SK-N-SH (cell line): ENCODE results near the gene DIS3L. TPM values are rescaled to one million over a fixed set of nuclear protein-coding genes. Genes with fewer than 3 reads are reported as not detected.

Source experiments
- CTCF ChIA-PET: fragments of 300-600, 350-600 bp; formaldehyde crosslinking; extraction: SDS; loops from one replicate; lab custom pipeline; 2021; lab: Yijun Ruan, JAX
- POLR2A ChIA-PET: fragments of 350-600 bp; sonication (Branson Sonifier 250); formaldehyde crosslinking; extraction: SDS; loops from one replicate; lab custom pipeline; 2020; ENCODE audit warnings: antibody characterized with exemption, inconsistent platforms; lab: Yijun Ruan, JAX
- DNase-seq: peaks from one replicate; pipeline ENCODE4 v3.0.0; 2012
- H2AFZ ChIP-seq: fragments of 200-600 bp; sonication (generic); 2 replicates; pipeline ENCODE4 v1.8.1; 2016; ENCODE audit warnings: antibody characterized with exemption, mild to moderate bottlenecking, low read depth
- H3F3A ChIP-seq: fragments of 200-600 bp; sonication (generic); replicated peaks from 2 replicates; pipeline ENCODE3; 2016; ENCODE audit warnings: antibody characterized with exemption, mild to moderate bottlenecking; ENCODE audit not compliant: insufficient read depth
- H3K27ac ChIP-seq, 2 experiments: fragments of 200-500 bp in 1 of 2; fragments of 200-600 bp in 1 of 2; sonication (Bioruptor generic) in 1 of 2; sonication (generic), shearing (Covaris generic) in 1 of 2; 2 replicates each; pipeline versions ENCODE4 v1.5.1 to v1.6.1; 2014 to 2016; ENCODE audit warnings: low read depth in 2 of 2, inconsistent platforms in 1 of 2, low read length in 1 of 2, mild to moderate bottlenecking in 1 of 2, mixed read lengths in 1 of 2
- H3K27me3 ChIP-seq: fragments of 200-600 bp; sonication (generic), shearing (Covaris generic); 2 replicates; pipeline ENCODE4 v1.6.1; 2016; ENCODE audit warnings: mixed run types; ENCODE audit not compliant: insufficient read depth
- H3K36me3 ChIP-seq, 2 experiments: fragments of 200-500 bp in 1 of 2; fragments of 200-600 bp in 1 of 2; sonication (Bioruptor generic) in 1 of 2; sonication (generic) in 1 of 2; replicated peaks in 1 of 2; 2 replicates each; pipeline versions ENCODE3 to v1.5.1; 2014 to 2016; ENCODE audit warnings: low read length in 1 of 2, mild to moderate bottlenecking in 1 of 2; ENCODE audit not compliant: insufficient read depth in 2 of 2, control insufficient read depth in 1 of 2
- H3K4me1 ChIP-seq, 2 experiments: fragments of 200-500 bp in 1 of 2; fragments of 200-600 bp in 1 of 2; sonication (Bioruptor generic) in 1 of 2; sonication (generic), shearing (Covaris generic) in 1 of 2; 2 replicates each; pipeline versions ENCODE4 v1.5.1 to v1.6.1; 2014 to 2016; ENCODE audit warnings: low read depth in 1 of 2, low read length in 1 of 2, mixed run types in 1 of 2; ENCODE audit not compliant: insufficient read depth in 2 of 2, control insufficient read depth in 1 of 2
- H3K4me2 ChIP-seq: fragments of 200-600 bp; sonication (generic), shearing (Covaris generic); 2 replicates; pipeline ENCODE4 v1.6.1; 2017; ENCODE audit warnings: mixed run types
- H3K4me3 ChIP-seq, 2 experiments: fragments of 200-500 bp in 1 of 2; fragments of 200-600 bp in 1 of 2; sonication (Bioruptor generic) in 1 of 2; sonication (generic), shearing (Covaris generic) in 1 of 2; 2 replicates each; pipeline versions ENCODE4 v1.5.1 to v1.8.1; 2014 to 2016; ENCODE audit warnings: low read depth in 2 of 2, inconsistent platforms in 1 of 2, low read length in 1 of 2, mild to moderate bottlenecking in 1 of 2, mixed read lengths in 1 of 2, moderate library complexity in 1 of 2
- H3K79me2 ChIP-seq: fragments of 200-600 bp; sonication (generic); 2 replicates; pipeline ENCODE4 v1.8.1; 2017; ENCODE audit warnings: mild to moderate bottlenecking; ENCODE audit not compliant: insufficient read depth
- H3K9ac ChIP-seq: fragments of 200-600 bp; sonication (generic); 2 replicates; pipeline ENCODE4 v1.6.1; 2017; ENCODE audit warnings: mixed run types
- H3K9me2 ChIP-seq: fragments of 200-600 bp; sonication (generic); 2 replicates; pipeline ENCODE4 v1.6.1; 2017; ENCODE audit warnings: mixed run types
- H3K9me3 ChIP-seq: fragments of 200-600 bp; sonication (generic); 2 replicates; pipeline ENCODE4 v1.6.1; 2017; ENCODE audit warnings: mixed run types, mild to moderate bottlenecking, moderate library complexity
- H4K20me1 ChIP-seq: fragments of 200-600 bp; sonication (generic); 2 replicates; pipeline ENCODE4 v1.6.1; 2017; ENCODE audit warnings: mild to moderate bottlenecking, mixed run types; ENCODE audit not compliant: insufficient read depth
- CHD2 ChIP-seq: fragments of 150-350 bp; IDR thresholded peaks from 2 replicates; pipeline ENCODE4 v1.6.1; 2018; ENCODE audit warnings: low read length; ENCODE audit not compliant: partially characterized antibody
- EZH2phosphoT487 ChIP-seq: fragments of 200-600 bp; sonication (generic); IDR thresholded peaks from 2 replicates; pipeline ENCODE4 v1.6.1; 2017; ENCODE audit warnings: low read depth, mixed run types, mild to moderate bottlenecking, antibody characterized with exemption, moderate library complexity, borderline replicate concordance
- FOXJ3 ChIP-seq: sonication (generic); formaldehyde crosslinking; IDR thresholded peaks from 2 replicates; pipeline ENCODE4 v1.5.1; 2020; ENCODE audit warnings: mild to moderate bottlenecking, missing genetic modification reagents
- GABPA ChIP-seq: IDR thresholded peaks from 2 replicates; pipeline ENCODE4 v1.4.0; 2012; ENCODE audit warnings: low read depth, mild to moderate bottlenecking
- GATA2 ChIP-seq: sonication (generic); formaldehyde crosslinking; IDR thresholded peaks from 2 replicates; pipeline ENCODE4 v1.5.0; 2020; ENCODE audit warnings: mild to moderate bottlenecking, missing genetic modification reagents
- JUND ChIP-seq: IDR thresholded peaks from 2 replicates; pipeline ENCODE4 v1.4.0; 2012
- NRF1 ChIP-seq: IDR thresholded peaks from 2 replicates; pipeline ENCODE4 v1.6.1; 2012; ENCODE audit warnings: low read depth, mild to moderate bottlenecking, low read length
- POLR2AphosphoS5 ChIP-seq: IDR thresholded peaks from 2 replicates; pipeline ENCODE4 v1.6.1; 2012; ENCODE audit warnings: low read depth, low read length
- RCOR1 ChIP-seq: fragments of 150-350 bp; IDR thresholded peaks from 2 replicates; pipeline ENCODE4 v1.6.1; 2017; ENCODE audit warnings: antibody characterized with exemption, low read length
- SIN3A ChIP-seq: IDR thresholded peaks from 2 replicates; pipeline ENCODE4 v1.6.1; 2012; ENCODE audit warnings: low read depth, mild to moderate bottlenecking, low read length, moderate library complexity, borderline replicate concordance
- TEAD4 ChIP-seq: IDR thresholded peaks from 2 replicates; pipeline ENCODE4 v1.4.0; 2012; ENCODE audit warnings: mild to moderate bottlenecking, borderline replicate concordance; ENCODE audit not compliant: insufficient read depth
- WGBS: methylation state at CpG from one replicate; pipeline ENCODE4 v1.1.6; 2017; ENCODE audit warnings: low lambda C conversion rate; 5-methylcytosine and 5-hydroxymethylcytosine counted together
- polyA plus RNA-seq, 3 experiments: library from polyadenylated mRNA; depleted of rRNA; stranded (reverse); fragments of >200 nt; gene quantifications; 2 replicates each; pipeline ENCODE4 v1.2.3, GENCODE V29; 2012
- TF ChIP-seq, protein P1 (sequence below): fragments of 200-600 bp; sonication (generic); IDR thresholded peaks from 2 replicates; pipeline ENCODE4 v1.6.1; 2017; ENCODE audit warnings: antibody characterized with exemption, mild to moderate bottlenecking, moderate library complexity
- TF ChIP-seq, protein P2 (sequence below): IDR thresholded peaks from 2 replicates; pipeline ENCODE4 v1.4.0; 2012; ENCODE audit warnings: low read depth
- TF ChIP-seq, protein P3 (sequence below): fragments of 150-350 bp; IDR thresholded peaks from 2 replicates; pipeline ENCODE4 v1.6.1; 2017; ENCODE audit warnings: antibody characterized with exemption, low read length, low read depth, borderline replicate concordance

Gene DIS3L
- polyA plus RNA-seq, 1 of the 3 experiments (the other 2 are of a cell fraction), result 11.5 TPM

DNA sequence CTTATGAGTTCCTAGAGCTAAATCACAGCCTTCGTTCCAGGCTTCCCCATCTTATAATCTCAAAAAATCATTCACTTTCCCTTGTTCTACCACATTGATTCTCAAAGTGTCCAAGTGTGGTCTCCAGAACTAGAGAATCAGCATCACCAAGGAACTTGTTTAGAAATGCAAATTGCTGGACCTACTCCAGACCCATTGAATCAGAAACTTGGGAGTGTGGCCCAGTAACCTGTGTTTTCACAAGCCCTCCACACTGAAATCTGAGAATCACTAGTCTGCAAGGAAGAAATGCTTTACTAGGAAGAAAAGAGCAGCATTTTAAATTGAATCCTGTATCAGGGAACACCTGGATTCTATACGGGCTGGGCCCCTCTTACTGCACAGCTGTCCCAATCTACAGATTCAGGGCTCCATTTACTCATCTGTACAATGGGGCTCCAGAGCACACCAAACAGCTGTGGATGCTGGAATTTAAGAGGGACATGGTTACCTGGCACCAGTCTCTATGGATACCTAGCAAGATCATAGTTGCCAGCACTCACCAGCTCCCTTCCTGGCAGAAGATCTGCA, 43.7 kb upstream of the DIS3L start:
- CTCF ChIA-PET, result interaction anchor here (1.7 to 2.9 kb wide), 2 partner anchors 18 to 334 kb away, joined by 3 to 10 read pairs; no protein-coding TSS in a partner anchor
- Histone ChIP-seq H3K4me3 (no peak overlapping the region), H3K4me2 (no peak overlapping the region), H3K27me3 (peaks cover 50% of the 10 kb centered on the region), H3F3A (no peaks in the 10 kb centered on the region), H3K27ac (no peak overlapping the region), H4K20me1 (no peaks in the 10 kb centered on the region), H3K9me2 (no peaks in the 10 kb centered on the region), H3K9ac (no peak overlapping the region), H3K79me2 (no peaks in the 10 kb centered on the region), H3K36me3 (no peaks in the 10 kb centered on the region), H3K4me1 (peaks cover 0 to 8% of the 10 kb centered on the region in 2 experiments; a peak in 1 of 4 replicates), H3K9me3 (no peaks in the 10 kb centered on the region), H2AFZ (no peak overlapping the region)
- DNase-seq, result no peak
- 97% methylated on average over 2 of the region's 2 CpGs for WGBS
- POLR2A ChIA-PET, result no interaction called here
- TF ChIP-seq RCOR1 (no peak), GABPA (no peak), FOXJ3 (CRISPR knock-in tag) (no peak), JUND (no peak), TEAD4 (no peak), POLR2AphosphoS5 (no peak), EZH2phosphoT487 (no peak)
- TF ChIP-seq, protein P1, sequence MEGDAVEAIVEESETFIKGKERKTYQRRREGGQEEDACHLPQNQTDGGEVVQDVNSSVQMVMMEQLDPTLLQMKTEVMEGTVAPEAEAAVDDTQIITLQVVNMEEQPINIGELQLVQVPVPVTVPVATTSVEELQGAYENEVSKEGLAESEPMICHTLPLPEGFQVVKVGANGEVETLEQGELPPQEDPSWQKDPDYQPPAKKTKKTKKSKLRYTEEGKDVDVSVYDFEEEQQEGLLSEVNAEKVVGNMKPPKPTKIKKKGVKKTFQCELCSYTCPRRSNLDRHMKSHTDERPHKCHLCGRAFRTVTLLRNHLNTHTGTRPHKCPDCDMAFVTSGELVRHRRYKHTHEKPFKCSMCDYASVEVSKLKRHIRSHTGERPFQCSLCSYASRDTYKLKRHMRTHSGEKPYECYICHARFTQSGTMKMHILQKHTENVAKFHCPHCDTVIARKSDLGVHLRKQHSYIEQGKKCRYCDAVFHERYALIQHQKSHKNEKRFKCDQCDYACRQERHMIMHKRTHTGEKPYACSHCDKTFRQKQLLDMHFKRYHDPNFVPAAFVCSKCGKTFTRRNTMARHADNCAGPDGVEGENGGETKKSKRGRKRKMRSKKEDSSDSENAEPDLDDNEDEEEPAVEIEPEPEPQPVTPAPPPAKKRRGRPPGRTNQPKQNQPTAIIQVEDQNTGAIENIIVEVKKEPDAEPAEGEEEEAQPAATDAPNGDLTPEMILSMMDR, result no peak
- TF ChIP-seq, protein P2, sequence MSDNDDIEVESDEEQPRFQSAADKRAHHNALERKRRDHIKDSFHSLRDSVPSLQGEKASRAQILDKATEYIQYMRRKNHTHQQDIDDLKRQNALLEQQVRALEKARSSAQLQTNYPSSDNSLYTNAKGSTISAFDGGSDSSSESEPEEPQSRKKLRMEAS, result no peak
- TF ChIP-seq, protein P3, sequence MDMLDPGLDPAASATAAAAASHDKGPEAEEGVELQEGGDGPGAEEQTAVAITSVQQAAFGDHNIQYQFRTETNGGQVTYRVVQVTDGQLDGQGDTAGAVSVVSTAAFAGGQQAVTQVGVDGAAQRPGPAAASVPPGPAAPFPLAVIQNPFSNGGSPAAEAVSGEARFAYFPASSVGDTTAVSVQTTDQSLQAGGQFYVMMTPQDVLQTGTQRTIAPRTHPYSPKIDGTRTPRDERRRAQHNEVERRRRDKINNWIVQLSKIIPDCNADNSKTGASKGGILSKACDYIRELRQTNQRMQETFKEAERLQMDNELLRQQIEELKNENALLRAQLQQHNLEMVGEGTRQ, result no peak

DNA sequence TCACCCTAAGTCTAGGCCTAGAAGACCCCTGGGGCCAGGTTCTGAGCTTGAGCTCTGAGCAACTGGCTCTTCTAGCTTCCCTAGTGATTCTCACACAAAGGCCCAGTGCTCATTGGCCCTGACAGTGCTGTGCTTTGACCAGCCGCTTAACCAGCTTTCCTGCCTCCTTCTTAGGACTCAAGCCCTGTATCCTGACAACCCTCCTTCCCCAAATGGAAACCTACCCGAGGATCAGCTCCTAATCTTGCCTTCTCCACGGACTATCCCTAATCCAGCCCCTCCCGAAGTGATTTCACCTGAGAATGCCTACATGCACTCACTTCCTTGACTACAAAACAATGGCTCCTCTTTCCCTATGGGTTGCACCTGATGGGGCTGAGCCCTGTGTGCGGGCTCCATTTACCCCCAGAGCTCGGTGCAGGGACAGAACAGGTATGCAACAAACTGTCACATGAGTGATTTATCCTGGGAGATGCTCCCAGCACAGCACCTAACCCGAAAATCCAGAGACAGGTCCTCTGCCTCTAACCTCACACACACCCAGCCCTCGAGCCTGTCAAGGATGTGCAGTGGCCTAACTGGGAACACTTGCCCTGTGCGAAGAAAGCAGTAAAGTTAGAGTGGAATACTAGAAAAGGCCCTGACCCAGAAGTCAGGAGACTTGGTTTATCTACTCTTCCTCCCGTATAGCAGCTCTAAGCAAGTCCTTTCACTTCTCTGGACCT, 42.1 kb upstream of the DIS3L start:
- H3K27me3 ChIP-seq, result peaks cover 66% of the 10 kb centered on the region

More for the DNA sequence above, 42.1 kb upstream of the DIS3L start:
- H3K79me2 ChIP-seq, result no peaks in the 10 kb centered on the region
- no peak overlapping the region for H3K27ac ChIP-seq
- H3K9ac ChIP-seq, result no peak overlapping the region
- no peaks in the 10 kb centered on the region for H3K36me3 ChIP-seq
- no peak for DNase-seq
- H3K9me3 ChIP-seq, result no peaks in the 10 kb centered on the region
- WGBS, result 74% methylated on average over 10 of the region's 10 CpGs
- no peaks in the 10 kb centered on the region for H3K9me2 ChIP-seq
- no peaks in the 10 kb centered on the region for H3F3A ChIP-seq
- H3K4me2 ChIP-seq, result no peak overlapping the region
- TF ChIP-seq SIN3A (no peak), CHD2 (no peak), GATA2 (CRISPR knock-in tag) (no peak), TEAD4 (no peak), NRF1 (no peak), FOXJ3 (CRISPR knock-in tag) (no peak)
- TF ChIP-seq, protein P3, result no peak
- POLR2A ChIA-PET, result no interaction called here
- CTCF ChIA-PET, result interaction anchor here (0.7 to 2.9 kb wide), 13 partner anchors 8 to 335 kb away, joined by 3 to 10 read pairs (median 4); no protein-coding TSS in a partner anchor
- H3K4me1 ChIP-seq, result peaks cover 0 to 8% of the 10 kb centered on the region in 2 experiments; a peak in 1 of 4 replicates
- no peak overlapping the region for H2AFZ ChIP-seq
- H4K20me1 ChIP-seq, result no peaks in the 10 kb centered on the region
- no peak overlapping the region for H3K4me3 ChIP-seq
